GM21576 (cell line): ENCODE data around the gene KIAA1958.

Experiments used
- ATAC-seq: cut with Tn5 transposase; IDR thresholded peaks from one replicate; pipeline ENCODE4 v1.9.1; 2021; ENCODE audit warnings: mild to moderate bottlenecking, moderate library complexity; ENCODE audit not compliant: unreplicated experiment

KIAA1958 gene

DNA sequence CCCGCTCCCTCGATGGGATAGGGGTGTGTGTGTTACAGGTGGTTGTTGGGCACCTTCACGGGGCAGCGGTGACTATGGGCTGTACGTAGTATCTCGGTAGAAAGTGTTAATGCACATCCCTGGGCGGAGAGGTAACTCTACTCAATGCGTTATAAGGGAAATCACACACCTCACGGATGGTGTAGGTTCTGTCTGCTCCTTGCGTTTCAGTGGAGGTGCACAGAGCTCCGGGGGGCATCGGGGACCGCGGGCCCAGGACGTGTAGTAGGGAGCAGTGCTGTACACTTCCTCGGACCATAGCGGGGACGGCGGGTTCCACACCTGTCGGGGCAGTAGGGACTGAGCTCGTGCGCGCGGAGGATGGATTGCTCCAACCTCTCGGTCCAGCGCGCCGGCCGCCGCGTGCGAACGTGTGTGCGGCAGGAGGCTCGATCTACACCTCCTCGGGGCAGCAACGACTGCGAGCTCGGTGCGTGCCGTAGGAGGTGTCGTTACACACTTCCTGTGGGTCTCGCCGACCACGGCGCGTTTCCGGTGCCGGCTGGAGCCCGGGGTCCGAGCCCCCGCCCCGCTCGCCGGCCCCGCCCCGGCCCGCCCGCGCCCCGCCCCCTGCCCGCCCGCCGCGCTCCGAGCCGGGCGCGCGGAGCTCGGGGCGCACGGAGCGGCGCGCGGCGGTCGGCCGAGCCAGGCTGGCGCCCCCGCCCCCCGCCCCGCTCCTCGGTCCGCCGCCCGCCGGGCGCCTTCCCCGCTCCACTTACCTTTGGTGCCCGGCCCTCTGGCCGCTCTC, at the start of gene KIAA1958:
Gene KIAA1958 (plus strand): TSS at position 607 of the 787 bp plus-strand sequence. CDS start 87,254 bp downstream, outside the sequence.
- peak; percentile 91 for ATAC-seq

- no peak for ATAC-seq
Observed at GRCh38 chr9:112437406-112437805, 49.2 kb upstream of the KIAA1958 start.

- no peak for ATAC-seq
Observed at GRCh38 chr9:112439171-112439570, 47.5 kb upstream of the KIAA1958 start.

GRCh38 chr9:112439825-112440224, 46.8 kb upstream of the KIAA1958 start:
- ATAC-seq, result no peak

GRCh38 chr9:112443200-112443599, 43.4 kb upstream of the KIAA1958 start:
- no peak for ATAC-seq

GRCh38 chr9:112443636-112444035, 43.0 kb upstream of the KIAA1958 start:
- no peak for ATAC-seq

GRCh38 chr9:112445196-112445595, 41.4 kb upstream of the KIAA1958 start:
- no peak for ATAC-seq

DNA sequence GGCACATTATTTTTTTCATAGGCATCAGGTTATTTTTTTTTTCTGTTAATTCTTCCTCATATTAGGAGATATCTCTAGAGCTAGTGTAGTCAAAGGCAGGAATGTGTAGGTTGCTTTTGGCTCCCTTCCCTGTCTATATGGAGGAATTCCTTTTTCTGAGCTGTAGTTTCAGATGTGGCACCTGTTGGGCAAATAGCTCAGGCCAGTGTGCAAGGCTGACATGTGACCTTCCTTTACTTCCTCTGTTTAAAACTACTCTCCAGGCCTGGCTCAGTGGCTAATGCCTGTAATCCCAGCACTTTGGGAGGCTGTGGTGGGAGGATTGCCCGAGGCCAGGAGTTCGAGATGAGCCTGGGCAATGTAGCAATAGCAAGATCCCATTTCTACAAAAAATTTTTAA, 40.5 kb upstream of the KIAA1958 start:
- no peak for ATAC-seq

DNA sequence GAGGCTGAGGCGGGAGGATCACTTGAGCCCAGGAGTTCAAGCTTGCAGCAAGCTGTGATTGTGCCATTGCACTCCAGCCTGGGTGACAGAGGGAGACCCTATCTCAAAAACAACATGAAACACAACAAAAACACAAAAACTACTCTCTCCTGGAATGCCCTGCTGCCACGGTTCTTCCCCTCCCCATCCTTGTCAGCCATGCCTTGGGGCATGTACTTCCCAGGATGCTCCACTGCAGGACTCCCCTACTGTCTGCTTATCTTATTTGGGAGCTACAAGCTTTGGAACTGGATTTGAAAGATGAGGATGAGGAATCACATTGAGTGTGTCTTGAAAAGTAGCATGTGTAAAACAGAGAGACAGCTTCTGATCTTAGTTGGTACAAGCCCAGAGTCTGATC, 40.1 kb upstream of the KIAA1958 start:
- ATAC-seq, result no peak

- ATAC-seq, result no peak
Observed at GRCh38 chr9:112447283-112447761, 39.3 kb upstream of the KIAA1958 start.

GRCh38 chr9:112462855-112463254, 23.8 kb upstream of the KIAA1958 start:
- no peak for ATAC-seq

DNA sequence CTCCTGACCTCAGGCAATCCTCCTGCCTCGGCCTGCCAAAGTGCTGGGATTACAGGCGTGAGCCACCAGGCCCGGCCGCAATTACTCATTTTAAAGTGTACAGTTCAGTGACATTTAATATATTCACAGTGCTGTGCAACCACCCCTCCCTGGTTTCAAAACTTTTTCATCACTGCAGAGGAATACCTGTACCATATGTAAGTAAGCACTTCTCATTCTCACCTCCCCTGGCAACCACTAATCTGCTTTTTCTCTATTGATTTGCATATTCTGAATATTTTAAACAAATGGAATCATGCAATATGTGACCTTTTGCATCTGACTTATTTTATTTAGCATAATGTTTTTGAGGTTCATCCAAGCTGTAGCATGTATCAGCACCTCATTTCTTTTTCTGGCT, 21.3 kb upstream of the KIAA1958 start:
- no peak for ATAC-seq

- no peak for ATAC-seq
Observed at GRCh38 chr9:112472996-112473395, 13.6 kb upstream of the KIAA1958 start.

DNA sequence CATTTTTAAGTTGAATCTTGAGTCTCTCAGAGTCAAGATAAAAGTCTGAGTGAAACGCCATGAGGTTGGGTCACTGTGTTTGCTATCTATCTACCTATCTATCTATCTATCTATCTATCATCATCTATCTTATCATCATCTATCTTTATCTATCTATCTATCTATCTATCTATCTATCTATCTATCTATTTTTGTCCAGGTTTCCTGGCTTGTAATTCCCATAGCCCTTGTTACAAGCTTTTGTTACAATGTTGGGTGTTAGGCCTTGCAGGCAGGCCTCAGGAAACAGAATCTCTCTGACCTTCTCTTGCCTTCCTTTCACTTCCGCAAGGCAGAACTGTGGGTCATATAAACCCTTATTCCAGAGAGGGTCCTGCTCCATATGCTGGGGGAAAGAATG, 12.6 kb upstream of the KIAA1958 start:
- no peak for ATAC-seq

DNA sequence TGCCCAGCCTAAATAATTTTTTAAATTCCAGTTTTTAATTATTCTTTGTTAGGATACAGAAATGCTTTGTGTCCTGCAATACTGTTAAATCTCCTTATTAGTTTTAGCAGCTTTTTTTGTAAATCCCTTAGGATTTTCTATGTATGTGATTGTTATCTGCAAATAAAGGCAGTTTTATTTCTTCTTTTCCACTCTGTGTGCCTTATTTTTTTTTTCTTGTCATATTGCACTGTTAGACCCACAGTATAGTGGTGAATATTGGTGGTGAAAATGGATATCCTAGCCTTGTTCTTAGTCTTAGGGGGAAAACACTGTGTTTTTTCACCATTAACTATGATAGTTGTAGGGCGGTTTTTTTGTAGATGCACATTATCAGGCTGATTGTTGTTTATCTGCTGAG, 11.3 kb upstream of the KIAA1958 start:
- no peak for ATAC-seq

DNA sequence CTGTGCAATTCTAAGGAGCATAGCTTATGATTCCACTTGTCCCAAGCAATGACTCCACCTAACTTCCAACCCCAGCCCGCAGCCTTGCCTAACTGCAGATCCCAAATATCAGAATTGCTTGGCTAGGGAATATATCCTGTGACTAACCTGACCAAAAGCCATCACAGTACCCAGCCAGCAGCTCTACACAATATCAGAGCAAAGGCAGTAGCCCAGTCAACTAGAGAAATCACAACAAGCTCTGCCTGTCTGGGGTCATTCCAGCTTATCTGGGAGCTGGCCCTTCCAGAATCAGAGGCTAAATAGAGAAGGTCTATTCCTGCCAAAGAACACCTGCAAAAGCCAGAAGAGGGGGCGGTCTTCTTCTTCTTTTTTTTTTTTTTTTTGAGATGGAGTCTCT, 9.3 kb upstream of the KIAA1958 start:
- no peak for ATAC-seq

DNA sequence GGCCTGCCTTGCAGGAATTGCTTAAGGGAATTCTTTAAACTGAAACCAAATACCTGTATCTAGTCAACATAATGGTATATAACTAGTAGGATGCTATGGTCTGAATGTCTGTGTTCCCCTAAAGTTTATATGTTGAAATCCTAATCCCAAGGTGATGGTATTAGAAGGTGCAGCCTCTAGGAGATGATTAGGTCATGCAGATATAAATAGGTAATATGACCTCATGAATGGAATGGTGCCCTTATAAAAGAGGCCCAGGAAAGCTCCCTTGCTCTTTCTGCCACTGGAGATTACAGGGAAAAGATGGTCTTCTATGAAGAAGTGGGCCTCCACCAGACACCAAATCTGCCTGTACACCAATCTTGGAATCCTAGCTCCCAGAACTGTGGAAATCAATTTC, 7.4 kb upstream of the KIAA1958 start:
- ATAC-seq, result no peak

- no peak for ATAC-seq
Observed at GRCh38 chr9:112484607-112485006, 2.0 kb upstream of the KIAA1958 start.

DNA sequence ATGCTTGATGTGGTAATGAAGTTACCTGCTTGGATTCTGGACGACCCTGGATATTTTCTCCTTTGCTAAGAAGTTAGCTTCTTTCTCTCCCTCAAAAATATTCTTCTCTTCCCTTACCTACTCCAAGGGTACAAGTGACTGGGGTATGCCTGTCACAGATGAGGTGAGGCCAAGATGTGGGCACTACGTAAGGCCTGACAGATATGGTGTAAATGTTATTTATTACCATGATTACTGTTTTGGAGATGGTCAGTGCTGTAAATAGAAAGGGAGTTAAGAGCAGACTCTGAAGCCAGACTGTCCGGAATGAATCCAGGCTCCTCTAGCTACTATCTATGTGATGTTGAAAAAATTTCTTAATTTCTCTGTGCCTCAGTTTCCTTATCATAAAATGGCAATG, 1.1 kb upstream of the KIAA1958 start:
- ATAC-seq, result no peak

DNA sequence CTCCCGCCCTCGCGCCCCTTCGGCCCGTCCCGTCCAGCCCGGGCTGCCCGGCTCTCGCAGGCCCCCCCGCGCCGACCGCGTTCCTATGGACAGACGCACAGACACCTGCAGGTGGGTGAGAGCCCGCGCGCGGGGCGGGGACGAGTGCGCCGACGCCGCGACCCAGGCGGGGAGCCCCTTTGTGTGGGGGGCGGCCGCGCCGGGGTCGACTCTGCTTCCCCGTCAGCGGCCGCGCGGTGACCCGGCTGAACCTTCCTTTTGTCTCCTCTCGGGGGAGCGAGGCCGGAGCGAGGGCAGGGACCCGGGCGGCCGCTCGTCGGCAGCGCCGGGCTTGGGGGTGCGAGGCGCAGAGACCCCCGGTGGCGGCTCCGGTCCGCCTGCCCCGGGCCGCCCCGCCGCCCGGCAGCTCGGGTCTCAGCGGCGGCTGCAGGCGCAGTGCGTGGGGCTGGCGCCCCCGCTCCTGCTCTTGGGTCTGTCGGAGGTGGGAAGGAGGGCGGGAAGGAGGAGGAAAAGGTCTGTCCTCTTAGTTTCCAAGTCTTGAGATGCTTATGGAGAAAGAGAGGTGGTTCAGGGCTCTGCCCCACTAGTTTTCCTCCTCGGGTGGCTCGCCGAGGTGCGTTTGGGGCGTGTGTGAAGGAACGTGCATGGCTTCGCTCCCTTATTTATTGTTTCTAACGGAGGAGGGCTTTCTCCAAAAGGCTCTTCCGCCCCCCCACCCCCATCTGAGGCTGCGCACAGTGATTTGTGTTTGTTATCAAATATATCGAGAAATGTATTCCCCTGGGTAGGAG, 576 bp downstream of the KIAA1958 start:
- ATAC-seq, result peak; percentile 35

GRCh38 chr9:112487799-112488340, 1.2 kb downstream of the KIAA1958 start:
- no peak for ATAC-seq

DNA sequence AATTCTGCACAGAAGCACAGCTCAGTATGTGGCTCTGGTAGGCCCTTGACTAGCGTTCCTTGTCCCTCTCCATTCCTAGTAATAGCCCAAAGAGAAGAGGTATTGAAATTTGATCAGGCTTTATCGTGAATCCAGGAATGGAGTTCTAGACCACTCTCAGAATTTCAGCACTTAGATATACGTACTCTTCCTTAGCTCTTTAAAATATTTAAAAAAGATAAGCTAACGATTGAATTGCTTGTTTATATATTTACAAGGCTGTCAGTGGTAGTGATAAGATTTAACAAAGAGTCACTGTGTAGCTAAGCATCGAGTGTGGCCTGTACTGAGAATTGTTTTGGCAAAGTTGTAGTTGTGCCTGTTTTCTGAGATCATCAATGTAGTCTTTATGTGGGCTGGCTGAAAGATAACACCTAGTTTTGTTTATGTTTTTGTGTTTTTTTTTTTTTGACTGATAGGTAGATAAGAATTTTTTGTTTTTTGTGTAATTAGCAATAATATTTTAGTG, 2.5 kb downstream of the KIAA1958 start:
- no peak for ATAC-seq
